ENCODE data around the gene PCYOX1L.
"Not testable (repeated sequence)": the region's sequence is repeated elsewhere in the genome, so short reads cannot be mapped to it uniquely, and the experiment has no call there.

The PCYOX1L gene

GRCh38 chr5:149392718-149393117 lies 34.9 kb downstream of the PCYOX1L start:
- Mint-ChIP-seq H3K27ac (no peak overlapping the region), H3K36me3 (no peaks in the 10 kb centered on the region), H3K4me3 (no peak overlapping the region), H3K9me3 (no peaks in the 10 kb centered on the region), H3K27me3 (peaks cover 1% of the 10 kb centered on the region), H3K4me1 (no peaks in the 10 kb centered on the region)
- DNase-seq (ENCODE audit: low spot score in 2 of 2) (no peak), ATAC-seq (ENCODE audit: low read depth) (no peak)

GRCh38 chr5:149394996-149395395 lies 37.1 kb downstream of the PCYOX1L start:
- H3K4me1 Mint-ChIP-seq; H3K36me3 Mint-ChIP-seq; H3K27me3 Mint-ChIP-seq; H3K27ac Mint-ChIP-seq; H3K9me3 Mint-ChIP-seq; DNase-seq (ENCODE audit: low spot score in 2 of 2); H3K4me3 Mint-ChIP-seq; ATAC-seq (ENCODE audit: low read depth): not testable (repeated sequence)

- no peak overlapping the region for H3K27ac Mint-ChIP-seq
- ATAC-seq (ENCODE audit: low read depth) (no peak), DNase-seq (ENCODE audit: low spot score in 2 of 2) (no peak)
- H3K4me1 Mint-ChIP-seq: no peaks in the 10 kb centered on the region
- no peaks in the 10 kb centered on the region for H3K36me3 Mint-ChIP-seq
- H3K27me3 Mint-ChIP-seq: peaks cover 9% of the 10 kb centered on the region
- no peaks in the 10 kb centered on the region for H3K9me3 Mint-ChIP-seq
- no peak overlapping the region for H3K4me3 Mint-ChIP-seq
These were observed 39.7 kb downstream of the PCYOX1L start for GRCh38 chr5:149397530-149397929.

GRCh38 chr5:149398747-149399266 lies 41.0 kb downstream of the PCYOX1L start:
- H3K27ac Mint-ChIP-seq, H3K36me3 Mint-ChIP-seq: not testable (repeated sequence)

GRCh38 chr5:149399775-149400174 lies 41.9 kb downstream of the PCYOX1L start:
- no peaks in the 10 kb centered on the region for H3K9me3 Mint-ChIP-seq
- ATAC-seq (ENCODE audit: low read depth): no peak
- no peak overlapping the region for H3K27ac Mint-ChIP-seq

More at GRCh38 chr5:149398747-149399266, 41.0 kb downstream of the PCYOX1L start:
- H3K27me3 Mint-ChIP-seq; ATAC-seq (ENCODE audit: low read depth); H3K9me3 Mint-ChIP-seq; DNase-seq (ENCODE audit: low spot score in 2 of 2); H3K4me3 Mint-ChIP-seq; H3K4me1 Mint-ChIP-seq: not testable (repeated sequence)

GRCh38 chr5:149400304-149400703 lies 42.5 kb downstream of the PCYOX1L start:
- ATAC-seq (ENCODE audit: low read depth) (no peak), DNase-seq (ENCODE audit: low spot score in 2 of 2) (no peak)
- Mint-ChIP-seq H3K27ac (no peak overlapping the region), H3K9me3 (no peaks in the 10 kb centered on the region), H3K4me1 (no peaks in the 10 kb centered on the region), H3K36me3 (no peaks in the 10 kb centered on the region), H3K4me3 (no peak overlapping the region), H3K27me3 (peaks cover 9% of the 10 kb centered on the region)

More at GRCh38 chr5:149399775-149400174, 41.9 kb downstream of the PCYOX1L start:
- H3K4me3 Mint-ChIP-seq: no peak overlapping the region
- DNase-seq (ENCODE audit: low spot score in 2 of 2): no peak
- H3K27me3 Mint-ChIP-seq: peaks cover 9% of the 10 kb centered on the region
- no peaks in the 10 kb centered on the region for H3K4me1 Mint-ChIP-seq
- no peaks in the 10 kb centered on the region for H3K36me3 Mint-ChIP-seq

- Mint-ChIP-seq H3K27ac (no peak overlapping the region), H3K27me3 (peaks cover 9% of the 10 kb centered on the region), H3K9me3 (no peaks in the 10 kb centered on the region), H3K4me1 (no peaks in the 10 kb centered on the region), H3K36me3 (no peaks in the 10 kb centered on the region), H3K4me3 (no peak overlapping the region)
- ATAC-seq (ENCODE audit: low read depth) (no peak), DNase-seq (ENCODE audit: low spot score in 2 of 2) (no peak)
These were observed 43.2 kb downstream of the PCYOX1L start for GRCh38 chr5:149401051-149401450.

- Mint-ChIP-seq H3K4me1 (no peaks in the 10 kb centered on the region), H3K27me3 (peaks cover 11% of the 10 kb centered on the region), H3K9me3 (no peaks in the 10 kb centered on the region), H3K4me3 (no peak overlapping the region), H3K27ac (no peak overlapping the region), H3K36me3 (no peaks in the 10 kb centered on the region)
- no peak for DNase-seq (ENCODE audit: low spot score in 2 of 2)
- no peak for ATAC-seq (ENCODE audit: low read depth)
These were observed 44.4 kb downstream of the PCYOX1L start for GRCh38 chr5:149402291-149402690.

- no peaks in the 10 kb centered on the region for H3K9me3 Mint-ChIP-seq
- H3K27me3 Mint-ChIP-seq: peaks cover 16% of the 10 kb centered on the region
- H3K4me3 Mint-ChIP-seq: no peak overlapping the region
- no peak for ATAC-seq (ENCODE audit: low read depth)
- H3K4me1 Mint-ChIP-seq: no peaks in the 10 kb centered on the region
- DNase-seq (ENCODE audit: low spot score in 2 of 2): no peak
- H3K27ac Mint-ChIP-seq: no peak overlapping the region
- no peaks in the 10 kb centered on the region for H3K36me3 Mint-ChIP-seq
These were observed 46.3 kb downstream of the PCYOX1L start for GRCh38 chr5:149403923-149404745.

GRCh38 chr5:149404746-149405549 lies 47.1 kb downstream of the PCYOX1L start:
- no peak for ATAC-seq (ENCODE audit: low read depth)

GRCh38 chr5:149405550-149406202 lies 47.8 kb downstream of the PCYOX1L start:
- Mint-ChIP-seq H3K27ac (no peak overlapping the region), H3K4me1 (no peaks in the 10 kb centered on the region), H3K9me3 (no peaks in the 10 kb centered on the region), H3K36me3 (no peaks in the 10 kb centered on the region), H3K4me3 (no peak overlapping the region), H3K27me3 (peaks cover 17% of the 10 kb centered on the region)
- DNase-seq (ENCODE audit: low spot score in 2 of 2): no peak
- no peak for ATAC-seq (ENCODE audit: low read depth)

More at GRCh38 chr5:149404746-149405549, 47.1 kb downstream of the PCYOX1L start:
- H3K9me3 Mint-ChIP-seq: no peaks in the 10 kb centered on the region
- no peaks in the 10 kb centered on the region for H3K4me1 Mint-ChIP-seq
- no peaks in the 10 kb centered on the region for H3K36me3 Mint-ChIP-seq
- H3K27me3 Mint-ChIP-seq: peaks cover 15% of the 10 kb centered on the region
- H3K4me3 Mint-ChIP-seq: no peak overlapping the region
- no peak overlapping the region for H3K27ac Mint-ChIP-seq
- DNase-seq (ENCODE audit: low spot score in 2 of 2): no peak

GRCh38 chr5:149406203-149406978 lies 48.5 kb downstream of the PCYOX1L start:
- ATAC-seq (ENCODE audit: low read depth) (no peak), DNase-seq (ENCODE audit: low spot score in 2 of 2) (no peak)
- Mint-ChIP-seq H3K36me3 (no peaks in the 10 kb centered on the region), H3K27me3 (peaks cover 16% of the 10 kb centered on the region), H3K9me3 (no peaks in the 10 kb centered on the region), H3K4me3 (no peak overlapping the region), H3K4me1 (no peaks in the 10 kb centered on the region), H3K27ac (no peak overlapping the region)

- H3K27me3 Mint-ChIP-seq: peaks cover 16% of the 10 kb centered on the region
- DNase-seq (ENCODE audit: low spot score in 2 of 2): no peak
- H3K4me3 Mint-ChIP-seq: no peak overlapping the region
- H3K9me3 Mint-ChIP-seq: no peaks in the 10 kb centered on the region
- ATAC-seq (ENCODE audit: low read depth): no peak
- H3K36me3 Mint-ChIP-seq: no peaks in the 10 kb centered on the region
- no peak overlapping the region for H3K27ac Mint-ChIP-seq
- H3K4me1 Mint-ChIP-seq: no peaks in the 10 kb centered on the region
These were observed 49.1 kb downstream of the PCYOX1L start for GRCh38 chr5:149406979-149407306.
